Heart left ventricle (tissue), 16 donors: Measurements from ENCODE around the gene CDH5. TPM values are rescaled to one million over a fixed set of nuclear protein-coding genes. Genes with fewer than 3 reads are reported as not detected.

Source experiments
- ATAC-seq, 4 donors: fragments of 200-7000 bp; cut with Tn5 transposase; one replicate each; pipeline ENCODE4 v1.9.1; 2020 to 2022; ENCODE audit warnings: moderate library complexity in 4 of 4, mild to moderate bottlenecking in 3 of 4, moderate number of reproducible peaks in 1 of 4
- DNase-seq, 5 donors: peaks; one replicate each; pipeline ENCODE4 v3.0.0-alpha.2; 2020
- H3K27ac ChIP-seq, 12 donors: fragments of 200-600 bp; sonication (generic) in 4 of 12; one replicate each; pipeline versions ENCODE4 v1.5.0 to v1.8.0; 2016 to 2022; ENCODE audit warnings: mild to moderate bottlenecking in 2 of 12
- H3K27me3 ChIP-seq, 9 donors: fragments of 200-600 bp; sonication (generic) in 2 of 9; one replicate each; pipeline versions ENCODE4 v1.5.1 to v1.8.0; 2016 to 2022; ENCODE audit warnings: mild to moderate bottlenecking in 3 of 9
- H3K36me3 ChIP-seq, 9 donors: fragments of 200-600 bp; sonication (generic) in 2 of 9; one replicate each; pipeline versions ENCODE4 v1.5.0 to v1.8.0; 2018 to 2022; ENCODE audit warnings: mild to moderate bottlenecking in 2 of 9
- H3K4me1 ChIP-seq, 12 donors: fragments of 200-600 bp; sonication (generic) in 4 of 12; one replicate each; pipeline versions ENCODE4 v1.5.0 to v1.8.0; 2016 to 2022; ENCODE audit warnings: mild to moderate bottlenecking in 3 of 12
- H3K4me3 ChIP-seq, 12 donors: fragments of 200-600 bp; sonication (generic) in 4 of 12; one replicate each; pipeline versions ENCODE4 v1.5.0 to v1.8.0; 2017 to 2022; ENCODE audit warnings: mild to moderate bottlenecking in 9 of 12, moderate library complexity in 4 of 12
- H3K9me3 ChIP-seq, 12 donors: fragments of 200-600 bp; sonication (generic) in 4 of 12; one replicate each; pipeline versions ENCODE4 v1.5.0 to v1.8.0; 2016 to 2022; ENCODE audit warnings: mild to moderate bottlenecking in 1 of 12
- POLR2A ChIP-seq, 2 donors: fragments of 450-650 bp; IDR thresholded peaks; one replicate each; pipeline ENCODE4 v1.6.1; 2017; ENCODE audit warnings: antibody characterized with exemption in 2 of 2, mild to moderate bottlenecking in 2 of 2, moderate library complexity in 2 of 2
- WGBS, 4 donors: extraction: QIAGEN DNeasy Blood & Tissue Kit in 2 of 4; methylation state at CpG; one replicate each; pipeline versions ENCODE4 v1.1.5 to v1.1.7; 2013 to 2018; 5-methylcytosine and 5-hydroxymethylcytosine counted together
- intact Hi-C, 10 donors: fragments of 100-400 bp; cut with DNase I; formaldehyde crosslinking; loops; one replicate each; pipeline versions ENCODE4 v1.11.1 to v1.14.2; 2022
- polyA plus RNA-seq, 2 donors: library from polyadenylated mRNA; stranded (reverse); fragments of 200-250 nt; gene quantifications; one replicate each; pipeline ENCODE4 v1.2.3, GENCODE V29; 2013
- total RNA-seq, 9 donors: library from RNA; depleted of rRNA in 2 of 9; stranded (reverse); fragments of >200 nt in 2 of 9; fragmentation: NEBNext Ultra II Directional in 3 of 9; extraction: Animal tissue kit (Norgen Biotek cat#: 25700) in 3 of 9; gene quantifications; one replicate each; pipeline versions ENCODE4 v1.1.0 to v1.2.4, GENCODE V29; 2016 to 2023
- TF ChIP-seq, protein P1 (sequence below), 12 donors: fragments of 200-600 bp; sonication (generic) in 4 of 12; IDR thresholded peaks; one replicate each; pipeline versions ENCODE4 v1.5.0 to v1.8.0; 2018 to 2022; ENCODE audit warnings: antibody characterized with exemption in 12 of 12, mild to moderate bottlenecking in 5 of 12
- donor health status: ischemic (EF 13 %, LVEDD 7.1; RV severe dilation, severe dysfunction).
- donor health status: healthy with polysubstance abuse.
- donor health status: DM: no; HTN: yes; CAD: no.
- donor health status: DM: no; HTN: no; CAD: no.
- donor health status: ischemic (EF 25% LVEDD 6.9; RV normal size, moderate dysfunction).
- donor health status: ischemic (EF 25% LVEDD 5.7; RV mildly dilated, moderate dysfunction).
- donor health status: healthy.
- donor health status: DM: yes; HTN: yes; CAD: no.
- donor health status: ischemic (EF 35%, LVEDD 5.7; RV mildly dilated, moderate dysfunction).
- donor health status: nonischemic (EF 11% LVEDD 7.7; RV severe dilation, severe dysfunction).
- donor health status: DM: yes; HTN: yes; CAD: no.
- donor health status: PGD.
- donor health status: ischemic (EF 29% LVEDD 5.4; RV normal size, mild dysfunction).
- donor health status: nonischemic (EF 23%, LVEDD 6.1; RV moderate dilation, normal function).

Gene CDH5
- total and polyA plus RNA-seq, 11 donors = 24.9 to 135 (median 62.3) TPM

DNA sequence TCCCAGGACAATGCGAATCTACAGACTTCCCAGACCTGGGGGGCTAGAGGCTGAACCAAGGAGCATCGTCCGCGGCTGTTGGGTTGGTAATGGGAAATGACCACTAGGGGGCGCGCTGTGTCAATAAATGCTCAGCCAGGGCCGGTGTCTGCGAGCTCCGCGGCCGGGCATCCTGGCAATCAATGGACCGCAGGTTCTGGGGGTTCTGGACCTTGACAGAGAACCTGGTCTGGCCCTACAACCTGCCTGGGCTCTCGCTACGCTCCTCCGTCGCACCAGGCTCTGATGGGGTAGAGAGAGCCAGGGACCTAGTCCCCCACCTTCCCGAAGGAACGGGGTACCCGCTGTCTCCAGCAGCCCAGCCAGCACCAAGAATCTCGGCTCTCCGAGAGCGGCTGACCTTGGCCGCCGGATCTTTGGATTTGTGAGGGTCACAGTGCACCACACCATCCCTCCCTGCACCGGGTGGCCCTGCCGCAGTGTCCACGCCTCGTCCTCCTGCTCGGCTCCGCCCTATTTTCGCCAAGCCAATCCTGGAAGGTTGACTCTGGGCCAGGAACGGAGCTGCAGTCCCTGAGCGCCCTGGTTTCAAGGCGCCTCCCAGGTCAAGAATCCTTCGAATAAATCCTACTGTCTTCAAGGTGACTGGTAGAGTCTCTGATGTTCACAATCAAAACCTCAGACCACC is 40.2 kb downstream of the CDH5 start:
- peaks cover 4 to 33% (median 24%) of the 10 kb centered on the region in 12 donors for H3K4me1 ChIP-seq
- 0 to 1% (median 1%) methylated on average over 35 of the region's 35 CpGs for WGBS, 4 donors
- H3K36me3 ChIP-seq = peaks cover 0 to 20% (median 15%) of the 10 kb centered on the region in 9 donors
- TF ChIP-seq, protein P1, sequence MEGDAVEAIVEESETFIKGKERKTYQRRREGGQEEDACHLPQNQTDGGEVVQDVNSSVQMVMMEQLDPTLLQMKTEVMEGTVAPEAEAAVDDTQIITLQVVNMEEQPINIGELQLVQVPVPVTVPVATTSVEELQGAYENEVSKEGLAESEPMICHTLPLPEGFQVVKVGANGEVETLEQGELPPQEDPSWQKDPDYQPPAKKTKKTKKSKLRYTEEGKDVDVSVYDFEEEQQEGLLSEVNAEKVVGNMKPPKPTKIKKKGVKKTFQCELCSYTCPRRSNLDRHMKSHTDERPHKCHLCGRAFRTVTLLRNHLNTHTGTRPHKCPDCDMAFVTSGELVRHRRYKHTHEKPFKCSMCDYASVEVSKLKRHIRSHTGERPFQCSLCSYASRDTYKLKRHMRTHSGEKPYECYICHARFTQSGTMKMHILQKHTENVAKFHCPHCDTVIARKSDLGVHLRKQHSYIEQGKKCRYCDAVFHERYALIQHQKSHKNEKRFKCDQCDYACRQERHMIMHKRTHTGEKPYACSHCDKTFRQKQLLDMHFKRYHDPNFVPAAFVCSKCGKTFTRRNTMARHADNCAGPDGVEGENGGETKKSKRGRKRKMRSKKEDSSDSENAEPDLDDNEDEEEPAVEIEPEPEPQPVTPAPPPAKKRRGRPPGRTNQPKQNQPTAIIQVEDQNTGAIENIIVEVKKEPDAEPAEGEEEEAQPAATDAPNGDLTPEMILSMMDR (IDR thresholded peaks at IDR 0.05) = peak; percentile 72 to 98 (median 92)
- peak in 1 of 2 donors; percentile 6 for TF ChIP-seq POLR2A (IDR thresholded peaks at IDR 0.05)
- peak overlapping the region; percentile 22 to 69 (median 56) for H3K4me3 ChIP-seq
- peak; percentile 72 to 88 (median 84) for ATAC-seq
- peak overlapping the region in 11 of 12 donors; percentile 24 to 82 (median 63) for H3K27ac ChIP-seq
- DNase-seq = peak; percentile 85 to 92 (median 88)
- no peaks in the 10 kb centered on the region for H3K27me3 ChIP-seq
- peaks cover 0 to 17% (median 0%) of the 10 kb centered on the region in 12 donors for H3K9me3 ChIP-seq
- intact Hi-C loops = loop anchor here (1.0 to 10.0 kb wide), 15 partner anchors 49 to 461 kb away; partner anchors contain the start of genes CMTM3 (in 6 of the 10), CKLF (in 1 of the 10), DYNC1LI2 (in 1 of the 10) and TK2 (in 1 of the 10)

DNA sequence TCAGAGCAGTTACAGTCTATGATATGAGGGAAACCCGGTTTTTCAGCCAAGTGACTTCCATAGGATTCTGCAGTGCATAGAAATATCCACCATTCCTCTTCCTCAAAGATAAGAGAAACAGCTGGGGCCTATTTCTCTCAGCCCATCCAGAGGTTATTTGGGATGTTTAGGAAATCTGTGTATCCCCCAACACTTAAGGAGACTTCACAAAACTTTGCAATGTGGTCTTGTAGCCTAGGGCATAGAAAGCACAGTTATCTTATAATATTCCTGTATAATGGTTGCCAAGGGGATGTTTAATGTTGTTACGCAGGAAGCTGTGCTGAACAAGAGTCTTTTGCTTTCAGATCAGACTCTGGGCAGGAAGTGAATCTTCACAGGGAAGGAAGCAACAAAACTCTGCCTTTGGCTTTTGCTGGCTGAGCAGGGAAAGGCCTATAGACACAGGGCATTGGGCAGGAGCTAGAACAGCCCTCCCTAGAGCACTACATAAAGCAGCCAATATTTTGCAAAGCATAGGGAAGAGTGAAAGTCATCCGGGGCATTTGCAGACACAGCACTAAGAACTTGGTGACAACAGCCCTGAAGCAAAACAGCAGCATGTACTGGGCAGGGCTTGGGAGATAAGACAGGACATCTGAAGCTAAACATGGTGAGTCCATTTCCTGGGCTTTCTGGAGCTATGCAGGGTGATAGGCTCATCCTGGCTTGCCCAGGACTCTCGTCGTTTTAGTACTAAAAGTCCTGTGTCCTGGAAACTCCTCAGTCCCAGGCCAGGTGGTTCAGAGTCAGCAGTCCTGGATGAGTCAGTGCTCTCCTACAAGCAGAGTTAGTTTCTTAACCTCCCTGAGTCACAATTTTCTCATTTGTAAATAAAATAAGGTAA is 41.9 kb downstream of the CDH5 start:
- H3K36me3 ChIP-seq = peaks cover 0 to 13% (median 5%) of the 10 kb centered on the region in 9 donors
- H3K4me1 ChIP-seq = peaks cover 4 to 33% (median 24%) of the 10 kb centered on the region in 12 donors
- TF ChIP-seq, protein P1 (IDR thresholded peaks at IDR 0.05) = no peak
- peak in 1 of 2 donors; percentile 18 for TF ChIP-seq POLR2A (IDR thresholded peaks at IDR 0.05)
- intact Hi-C loops = loop anchor here (5.0 to 10.0 kb wide), 10 partner anchors 51 to 459 kb away; partner anchors contain the start of genes CMTM3 (in 5 of the 10), CKLF (in 1 of the 10), DYNC1LI2 (in 1 of the 10) and TK2 (in 1 of the 10)
- peak in 4 of 5 donors; percentile 36 to 70 (median 54) for DNase-seq
- H3K27me3 ChIP-seq = no peaks in the 10 kb centered on the region
- peak overlapping the region; percentile 39 to 82 (median 69) for H3K27ac ChIP-seq
- 18 to 26% (median 22%) methylated on average over 5 of the region's 5 CpGs for WGBS, 4 donors
- ATAC-seq = peak; percentile 78 to 90 (median 85)
- peak overlapping the region in 8 of 12 donors; percentile 2 to 32 (median 14) for H3K4me3 ChIP-seq
- H3K9me3 ChIP-seq = peaks cover 0 to 31% (median 3%) of the 10 kb centered on the region in 12 donors

GRCh38 chr16:66409156-66409555 is 42.7 kb downstream of the CDH5 start:
- 58 to 71% (median 62%) methylated on average over 5 of the region's 5 CpGs for WGBS, 4 donors
- no peak for TF ChIP-seq POLR2A (IDR thresholded peaks at IDR 0.05)
- TF ChIP-seq, protein P1 (IDR thresholded peaks at IDR 0.05) = no peak
- Histone ChIP-seq H3K4me3 (peak overlapping the region in 3 of 12 donors; percentile 7 to 32 (median 19)), H3K4me1 (peaks cover 4 to 33% (median 24%) of the 10 kb centered on the region in 12 donors), H3K9me3 (peaks cover 0 to 31% (median 3%) of the 10 kb centered on the region in 12 donors), H3K36me3 (peaks cover 0 to 6% (median under 1%) of the 10 kb centered on the region in 9 donors), H3K27me3 (no peaks in the 10 kb centered on the region), H3K27ac (peak overlapping the region; percentile 39 to 82 (median 69))
- intact Hi-C loops = loop anchor here (5.0 to 10.0 kb wide), 10 partner anchors 52 to 458 kb away; partner anchors contain the start of genes CMTM3 (in 5 of the 10), CKLF (in 1 of the 10), DYNC1LI2 (in 1 of the 10) and TK2 (in 1 of the 10)
- no peak for DNase-seq
- ATAC-seq = no peak
